ENCODE measurements around the gene GRIP1. TPM values are rescaled to one million over a fixed set of nuclear protein-coding genes. Genes with fewer than 3 reads are reported as not detected.

Gene GRIP1
- total and polyA plus RNA-seq, 10 of the 15 experiments (the other 5 are each of a cell fraction or from before 2014, with no cell fraction given) = 0.05 to 0.85 (median 0.50) TPM; not detected in 7

- no peak for DNase-seq (ENCODE audit: low read depth, low spot score)
- no peak overlapping the region for H3K27ac ChIP-seq (ENCODE audit: control insufficient read depth, insufficient read depth)
- no peak for ATAC-seq
- 59% methylated on average over 4 of the region's 4 CpGs for WGBS (ENCODE audit: insufficient coverage, insufficient replicate concordance, low lambda C conversion rate, missing lambda C conversion rate)
- in situ Hi-C loops (cut with MboI) (no loop called here), intact Hi-C loops (cut with micrococcal nuclease; ENCODE audit: unreplicated experiment) (no loop called here)
- no peaks in the 10 kb centered on the region for H3K27me3 ChIP-seq (replicated peaks in 1 of 2; ENCODE audit: control insufficient read depth in 2 of 2, insufficient read depth in 2 of 2, low read length in 1 of 2)
- no peaks in the 10 kb centered on the region for H4K20me1 ChIP-seq (ENCODE audit: control insufficient read depth, insufficient read depth)
- BruUV-seq (replicated peaks) = no TSS peak
- no peak overlapping the region for H3K4me3 ChIP-seq
- TF ChIP-seq CBX3 (IDR thresholded peaks at IDR 0.05; ENCODE audit: borderline replicate concordance, low read depth) = no peak
- TF ChIP-seq IRF4 (IDR thresholded peaks at IDR 0.05; ENCODE audit: low read depth, low read length) = no peak
- H3K4me2 ChIP-seq (ENCODE audit: control insufficient read depth, insufficient read depth) = no peak overlapping the region
- no peaks in the 10 kb centered on the region for H3K9me3 ChIP-seq (replicated peaks; ENCODE audit: control insufficient read depth, insufficient read depth, low read length)
- POLR2A ChIA-PET = interaction anchor here (0.7 kb wide), 1 partner anchor 1058 kb away, joined by 4 read pairs; no protein-coding TSS in a partner anchor
- no peak overlapping the region for H2AFZ ChIP-seq (ENCODE audit: control insufficient read depth, low read depth, low read length)
- H3K4me1 ChIP-seq (ENCODE audit: control insufficient read depth, insufficient read depth, low read length) = no peaks in the 10 kb centered on the region
- SMC1A ChIA-PET (ENCODE audit: uncharacterized antibody, unreplicated experiment) = no interaction called here
- CTCF ChIA-PET = interaction anchor here (1.1 kb wide), 1 partner anchor 9 kb away, joined by 3 read pairs; no protein-coding TSS in a partner anchor
- FAIRE-seq = no peak
- no peaks in the 10 kb centered on the region for H3K79me2 ChIP-seq (ENCODE audit: control insufficient read depth, insufficient read depth, low read length)
- no peaks in the 10 kb centered on the region for H3K36me3 ChIP-seq (ENCODE audit: control insufficient read depth in 2 of 2, insufficient read depth in 2 of 2, low read length in 1 of 2)
- RAD21 ChIA-PET (ENCODE audit: unreplicated experiment) = no interaction called here
- H3K9ac ChIP-seq (ENCODE audit: control insufficient read depth, insufficient read depth, low read length) = no peak overlapping the region
Measured at GRCh38 chr12:66361703-66362102, 317.2 kb downstream of the GRIP1 start.

- H3K4me3 ChIP-seq = no peak overlapping the region
- no peak for TF ChIP-seq CBX3 (IDR thresholded peaks at IDR 0.05; ENCODE audit: borderline replicate concordance, low read depth)
- no peak for TF ChIP-seq MXI1 (IDR thresholded peaks at IDR 0.05; ENCODE audit: low read depth, low read length)
- TF ChIP-seq EZH2 (IDR thresholded peaks at IDR 0.05; ENCODE audit: borderline replicate concordance, control insufficient read depth, low read depth, low read length) = no peak
- TF ChIP-seq ZBED1 (IDR thresholded peaks at IDR 0.05; ENCODE audit: borderline replicate concordance) = no peak
- TF ChIP-seq PAX8 (IDR thresholded peaks at IDR 0.05) = no peak
- TF ChIP-seq ASH2L (IDR thresholded peaks at IDR 0.05; ENCODE audit: borderline replicate concordance, low read depth) = no peak
- no peak for TF ChIP-seq MTA3 (IDR thresholded peaks at IDR 0.05; ENCODE audit: borderline replicate concordance, low read length)
- no peak for TF ChIP-seq RAD51 (IDR thresholded peaks at IDR 0.05)
- TF ChIP-seq TBL1XR1 (IDR thresholded peaks at IDR 0.05; ENCODE audit: low read depth, low read length) = no peak
- ChIA-PET SMC1A (ENCODE audit: uncharacterized antibody, unreplicated experiment) (interaction anchor here (1.5 kb wide), 1 partner anchor 17 kb away, joined by 3 read pairs; no protein-coding TSS in a partner anchor), RAD21 (ENCODE audit: unreplicated experiment) (no interaction called here), POLR2A (no interaction called here), CTCF (no interaction called here)
- FAIRE-seq (no peak), ATAC-seq (no peak), DNase-seq (ENCODE audit: low read depth, low spot score) (no peak)
- no peaks in the 10 kb centered on the region for H3K9me3 ChIP-seq (replicated peaks; ENCODE audit: control insufficient read depth, insufficient read depth, low read length)
- H3K9ac ChIP-seq (ENCODE audit: control insufficient read depth, insufficient read depth, low read length) = no peak overlapping the region
- no peaks in the 10 kb centered on the region for H3K4me1 ChIP-seq (ENCODE audit: control insufficient read depth, insufficient read depth, low read length)
- H3K27me3 ChIP-seq (replicated peaks in 1 of 2; ENCODE audit: control insufficient read depth in 2 of 2, insufficient read depth in 2 of 2, low read length in 1 of 2) = no peaks in the 10 kb centered on the region
- H3K36me3 ChIP-seq (ENCODE audit: control insufficient read depth in 2 of 2, insufficient read depth in 2 of 2, low read length in 1 of 2) = no peaks in the 10 kb centered on the region
- in situ Hi-C loops (cut with MboI) = no loop called here
- H3K79me2 ChIP-seq (ENCODE audit: control insufficient read depth, insufficient read depth, low read length) = no peaks in the 10 kb centered on the region
- no TSS peak for BruUV-seq (replicated peaks)
- H3K4me2 ChIP-seq (ENCODE audit: control insufficient read depth, insufficient read depth) = no peak overlapping the region
- no peaks in the 10 kb centered on the region for H4K20me1 ChIP-seq (ENCODE audit: control insufficient read depth, insufficient read depth)
- intact Hi-C loops (cut with micrococcal nuclease; ENCODE audit: unreplicated experiment) = no loop called here
- H3K27ac ChIP-seq (ENCODE audit: control insufficient read depth, insufficient read depth) = no peak overlapping the region
- no peak overlapping the region for H2AFZ ChIP-seq (ENCODE audit: control insufficient read depth, low read depth, low read length)
Measured at GRCh38 chr12:66359300-66359699, 319.6 kb downstream of the GRIP1 start.

Data from GM12878 (cell line).